Pancreas (tissue), 10 donors: Measurements from ENCODE around the gene SLC35B3. TPM values are rescaled to one million over a fixed set of nuclear protein-coding genes. Genes with fewer than 3 reads are reported as not detected.

Experiments used
- ATAC-seq, 4 donors: fragments of 200-7000 bp; cut with Tn5 transposase; one replicate each; pipeline versions ENCODE4 v1.8.0 to v1.9.1; 2020; ENCODE audit warnings: mild to moderate bottlenecking in 4 of 4, moderate library complexity in 4 of 4
- DNase-seq, 6 donors: peaks; one replicate each; pipeline ENCODE4 v3.0.0-alpha.2; 2020
- FAIRE-seq: peaks from 2 replicates; lab custom pipeline; 2012; peaks lifted over from hg19 to GRCh38; lab: Jason Lieb, UNC
- H3K27ac ChIP-seq, 4 donors: fragments of 200-600 bp; sonication (generic); 1 replicate in 3 of 4; 2 replicates in 1 of 4; pipeline versions ENCODE4 v1.5.0 to v1.8.0; 2020
- H3K27me3 ChIP-seq, 4 donors: fragments of 200-600 bp; one replicate each; pipeline ENCODE4 v1.8.0; 2021
- H3K36me3 ChIP-seq, 3 donors: fragments of 200-600 bp; sonication (generic) in 1 of 3; one replicate each; pipeline versions ENCODE4 v1.5.0 to v1.8.0; 2020 to 2021
- H3K4me1 ChIP-seq, 3 donors: fragments of 200-600 bp; one replicate each; pipeline ENCODE4 v1.8.0; 2021
- H3K4me3 ChIP-seq, 4 donors: fragments of 200-600 bp; sonication (generic) in 2 of 4; one replicate each; pipeline versions ENCODE4 v1.5.0 to v1.8.0; 2020 to 2021
- H3K9me3 ChIP-seq, 4 donors: fragments of 200-600 bp; one replicate each; pipeline ENCODE4 v1.8.0; 2021
- WGBS, 2 donors: extraction: QIAGEN DNeasy Blood & Tissue Kit; methylation state at CpG; one replicate each; pipeline ENCODE4 v1.1.7; 2013; 5-methylcytosine and 5-hydroxymethylcytosine counted together
- intact Hi-C, 3 donors: fragments of 100-400 bp; cut with DNase I; formaldehyde crosslinking; loops; one replicate each; pipeline versions ENCODE4 v1.11.1 to v1.14.2; 2022
- polyA plus RNA-seq, 2 donors: library from polyadenylated mRNA; stranded (reverse); fragments of 200-250 nt; gene quantifications; one replicate each; pipeline ENCODE4 v1.2.3, GENCODE V29; 2013
- total RNA-seq, 6 donors: library from RNA; stranded (reverse); fragmentation: NEBNext Ultra II Directional in 4 of 6; extraction: Animal tissue kit (Norgen Biotek cat#: 25700) in 4 of 6; gene quantifications; one replicate each; pipeline versions ENCODE4 v1.2.1 to v1.2.4, GENCODE V29; 2021 to 2023
- TF ChIP-seq, protein P1 (sequence below), 4 donors: fragments of 200-600 bp; sonication (generic) in 3 of 4; IDR thresholded peaks; one replicate each; pipeline versions ENCODE4 v1.5.0 to v1.8.0; 2021; ENCODE audit warnings: antibody characterized with exemption in 4 of 4
- donor health status: healthy with polysubstance abuse.
- donor health status: DM: no; HTN: no; CAD: no; lungs with moderate emphysema.
- donor health status: DM: no; HTN: no; CAD: no.
- donor health status: control.
- donor health status: control.
- donor health status: Bipolar disorder and iron deficiency.
- donor health status: DM: yes; HTN: yes; CAD: no.
- donor health status: DM: no; HTN: no; CAD: no.
- donor health status: DM: no; HTN: no; CAD: no.
- donor health status: DM: yes; HTN: yes; CAD: no.

SLC35B3 gene
- total and polyA plus RNA-seq, 8 donors, result 8.5 to 16.0 (median 11.8) TPM

DNA sequence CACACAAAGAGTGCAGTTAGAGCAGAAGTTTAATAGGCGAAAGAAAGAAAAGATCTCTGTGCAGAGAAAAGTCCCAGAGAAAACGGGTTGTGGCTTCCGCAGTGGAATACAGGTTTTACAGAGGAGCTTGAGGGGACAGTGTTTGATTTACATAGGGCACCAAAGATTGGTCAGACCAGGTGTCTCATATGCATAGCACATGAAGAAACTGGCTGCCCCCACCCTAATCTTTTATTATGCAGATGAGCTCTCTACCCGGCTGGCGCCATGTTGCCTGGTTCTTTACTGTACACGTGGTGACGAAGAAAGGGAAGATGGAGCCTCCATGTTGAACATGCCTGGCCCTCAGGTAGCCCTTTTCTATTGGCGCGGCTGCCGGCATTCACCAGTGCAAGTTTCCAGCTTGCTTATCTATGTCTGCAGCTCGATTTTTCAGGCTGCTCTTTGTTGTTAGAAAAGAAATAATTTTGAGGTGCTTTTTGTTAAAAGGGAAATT lies 47.4 kb downstream of the SLC35B3 start:
- TF ChIP-seq, protein P1, sequence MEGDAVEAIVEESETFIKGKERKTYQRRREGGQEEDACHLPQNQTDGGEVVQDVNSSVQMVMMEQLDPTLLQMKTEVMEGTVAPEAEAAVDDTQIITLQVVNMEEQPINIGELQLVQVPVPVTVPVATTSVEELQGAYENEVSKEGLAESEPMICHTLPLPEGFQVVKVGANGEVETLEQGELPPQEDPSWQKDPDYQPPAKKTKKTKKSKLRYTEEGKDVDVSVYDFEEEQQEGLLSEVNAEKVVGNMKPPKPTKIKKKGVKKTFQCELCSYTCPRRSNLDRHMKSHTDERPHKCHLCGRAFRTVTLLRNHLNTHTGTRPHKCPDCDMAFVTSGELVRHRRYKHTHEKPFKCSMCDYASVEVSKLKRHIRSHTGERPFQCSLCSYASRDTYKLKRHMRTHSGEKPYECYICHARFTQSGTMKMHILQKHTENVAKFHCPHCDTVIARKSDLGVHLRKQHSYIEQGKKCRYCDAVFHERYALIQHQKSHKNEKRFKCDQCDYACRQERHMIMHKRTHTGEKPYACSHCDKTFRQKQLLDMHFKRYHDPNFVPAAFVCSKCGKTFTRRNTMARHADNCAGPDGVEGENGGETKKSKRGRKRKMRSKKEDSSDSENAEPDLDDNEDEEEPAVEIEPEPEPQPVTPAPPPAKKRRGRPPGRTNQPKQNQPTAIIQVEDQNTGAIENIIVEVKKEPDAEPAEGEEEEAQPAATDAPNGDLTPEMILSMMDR (IDR thresholded peaks at IDR 0.05), result no peak
- Histone ChIP-seq H3K36me3 (no peaks in the 10 kb centered on the region), H3K27me3 (no peaks in the 10 kb centered on the region), H3K27ac (no peak overlapping the region), H3K4me3 (no peak overlapping the region), H3K4me1 (no peaks in the 10 kb centered on the region), H3K9me3 (no peaks in the 10 kb centered on the region)
- intact Hi-C loops, result no loop called here
- no peak for DNase-seq
- ATAC-seq, result no peak
- no peak for FAIRE-seq
- 55 to 61% methylated on average over 11 of the region's 11 CpGs for WGBS, 2 donors

DNA sequence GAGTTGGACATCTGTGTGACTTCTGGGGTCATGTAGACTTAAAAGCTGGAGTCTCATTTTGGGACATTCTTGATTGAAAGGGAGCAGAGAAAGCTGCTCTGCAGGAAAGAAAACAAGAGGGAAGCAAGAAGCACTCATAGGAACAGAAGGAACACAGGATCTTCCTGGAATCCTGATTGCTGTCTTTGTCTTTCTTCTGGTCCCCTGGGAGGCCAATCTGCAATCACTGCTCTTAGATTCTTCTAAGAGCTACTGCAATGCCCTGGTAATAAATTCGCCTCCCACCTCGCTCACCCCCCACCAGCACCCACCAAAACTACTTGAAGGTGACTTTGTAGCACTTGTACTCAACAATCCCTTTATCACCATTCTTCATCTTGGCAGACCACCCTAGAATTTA lies 51.8 kb downstream of the SLC35B3 start:
- no peaks in the 10 kb centered on the region for H3K27me3 ChIP-seq
- DNase-seq, result no peak
- no peak overlapping the region for H3K27ac ChIP-seq
- TF ChIP-seq, protein P1 (IDR thresholded peaks at IDR 0.05), result no peak
- H3K36me3 ChIP-seq, result no peaks in the 10 kb centered on the region
- intact Hi-C loops, result no loop called here
- no peak overlapping the region for H3K4me3 ChIP-seq
- FAIRE-seq, result no peak
- H3K4me1 ChIP-seq, result no peaks in the 10 kb centered on the region
- WGBS, 2 donors, result 73 to 90% methylated on average over 2 of the region's 2 CpGs
- no peaks in the 10 kb centered on the region for H3K9me3 ChIP-seq
- ATAC-seq, result no peak

DNA sequence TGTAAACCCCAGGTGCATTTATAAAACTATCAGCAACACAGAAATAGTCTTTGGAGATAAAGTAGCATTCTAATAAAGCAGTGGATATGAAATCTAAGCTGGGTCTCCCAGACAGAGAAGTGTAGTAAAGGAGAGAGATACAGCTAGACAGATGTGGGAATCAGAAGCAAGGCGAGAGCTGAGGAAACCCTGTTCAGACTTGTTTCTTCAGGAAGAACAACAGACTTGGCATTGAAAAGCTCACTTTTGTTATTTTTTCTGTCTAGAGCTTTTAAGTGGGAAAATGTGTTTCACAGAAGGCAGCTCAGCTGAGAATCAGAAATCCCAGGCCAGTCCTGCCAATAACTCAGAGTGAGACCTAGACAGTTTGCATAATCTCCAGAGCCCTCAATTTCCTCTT lies 52.9 kb downstream of the SLC35B3 start:
- 81 to 93% methylated on average over 1 of the region's 1 CpG for WGBS, 2 donors
- no peak for ATAC-seq

DNA sequence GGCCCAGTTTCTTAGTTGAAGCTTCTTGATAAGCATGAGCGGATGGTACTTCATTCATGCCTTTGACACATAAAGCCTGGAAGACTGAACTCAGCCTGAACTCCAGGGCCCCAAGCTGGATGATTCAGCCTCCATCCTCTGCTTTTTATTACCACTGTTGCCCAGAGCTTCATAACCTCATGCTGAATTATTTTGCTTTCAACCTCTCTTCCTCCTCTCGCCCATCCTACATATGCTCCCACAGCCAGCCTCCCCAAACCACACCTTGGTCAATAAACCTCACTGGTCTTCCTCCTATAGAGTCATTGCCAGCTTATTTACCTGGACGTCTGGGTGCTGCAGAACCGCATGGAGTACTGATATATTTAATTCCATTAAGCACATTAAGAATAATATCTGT lies 59.4 kb downstream of the SLC35B3 start:
- Histone ChIP-seq H3K27me3 (no peaks in the 10 kb centered on the region), H3K4me1 (no peaks in the 10 kb centered on the region), H3K36me3 (no peaks in the 10 kb centered on the region), H3K27ac (no peak overlapping the region), H3K4me3 (no peak overlapping the region), H3K9me3 (no peaks in the 10 kb centered on the region)
- FAIRE-seq (no peak), DNase-seq (no peak), ATAC-seq (no peak)
- TF ChIP-seq, protein P1 (IDR thresholded peaks at IDR 0.05), result no peak
- intact Hi-C loops, result no loop called here
- 63 to 71% methylated on average over 4 of the region's 4 CpGs for WGBS, 2 donors

More for the DNA sequence above, 52.9 kb downstream of the SLC35B3 start:
- no peaks in the 10 kb centered on the region for H3K27me3 ChIP-seq
- H3K36me3 ChIP-seq, result no peaks in the 10 kb centered on the region
- H3K27ac ChIP-seq, result no peak overlapping the region
- no peak for FAIRE-seq
- no peaks in the 10 kb centered on the region for H3K9me3 ChIP-seq
- no peaks in the 10 kb centered on the region for H3K4me1 ChIP-seq
- intact Hi-C loops, result no loop called here
- TF ChIP-seq, protein P1 (IDR thresholded peaks at IDR 0.05), result no peak
- no peak for DNase-seq
- no peak overlapping the region for H3K4me3 ChIP-seq
